Measurements from ENCODE around the gene AGBL1.

GRCh38 chr15:86229306-86229705 lies 149.6 kb downstream of the AGBL1 start:
- TF ChIP-seq CTCF (optimal IDR thresholded peaks at IDR 0.05 in 1 of 3, IDR thresholded peaks at IDR 0.05 in 1 of 3, conservative IDR thresholded peaks at IDR 0.05 in 1 of 3; ENCODE audit: extremely low read depth in 1 of 3, insufficient read depth in 2 of 3, low read length in 3 of 3) (no peak), EZH2 (IDR thresholded peaks at IDR 0.05; ENCODE audit: low read length) (no peak)
